ENCODE results near the gene TARDBP.
"Not testable (repeated sequence)": the region's sequence is repeated elsewhere in the genome, so short reads cannot be mapped to it uniquely, and the experiment has no call there.

Gene TARDBP

GRCh38 chr1:11063937-11064537, 51.6 kb downstream of the TARDBP start:
- H3K23ac ChIP-seq (ENCODE audit: low read length in 2 of 2); H3K14ac ChIP-seq (ENCODE audit: low read length in 2 of 2); H3K18ac ChIP-seq (ENCODE audit: low read depth in 1 of 2, low read length in 2 of 2); H3K4me1 ChIP-seq (ENCODE audit: control insufficient read depth, insufficient read depth, low read depth, low read length); H2BK120ac ChIP-seq (ENCODE audit: low read depth, low read length); H3K4me2 ChIP-seq (ENCODE audit: low read length, poor library complexity, severe bottlenecking); H4K8ac ChIP-seq (ENCODE audit: low read length); H3K27me3 ChIP-seq (ENCODE audit: control insufficient read depth in 1 of 2, insufficient read depth in 1 of 2, low read length in 2 of 2); H2BK12ac ChIP-seq (ENCODE audit: low read length in 2 of 2); H2BK5ac ChIP-seq (ENCODE audit: low read depth, low read length, poor library complexity, severe bottlenecking); H3K4me3 ChIP-seq (ENCODE audit: insufficient read depth in 1 of 2, low read depth in 1 of 2, low read length in 2 of 2); DNase-seq; H3K27ac ChIP-seq (ENCODE audit: low read length, poor library complexity, severe bottlenecking); H2AK5ac ChIP-seq (ENCODE audit: low read length, severe bottlenecking); H2BK15ac ChIP-seq (ENCODE audit: low read depth, poor library complexity, severe bottlenecking); H3K9ac ChIP-seq (ENCODE audit: low read length); H3K4ac ChIP-seq (ENCODE audit: low read depth in 1 of 2, low read length in 2 of 2); H3K9me3 ChIP-seq (ENCODE audit: control insufficient read depth, low read length); H2AFZ ChIP-seq (ENCODE audit: low read depth, low read length): not testable (repeated sequence)
- peaks cover 48 to 59% of the 10 kb centered on the region in 2 experiments for H3K36me3 ChIP-seq (ENCODE audit: control insufficient read depth in 1 of 2, insufficient read depth in 2 of 2, low read depth in 1 of 2, low read length in 2 of 2)
- H4K91ac ChIP-seq (ENCODE audit: low read length), result peak overlapping the region; percentile 12
- peaks cover 30% of the 10 kb centered on the region for H3K79me1 ChIP-seq (replicated peaks; ENCODE audit: low read length, poor library complexity, severe bottlenecking)
- WGBS, result 96% methylated on average over 18 of the region's 18 CpGs

GRCh38 chr1:11064942-11065341, 52.5 kb downstream of the TARDBP start:
- Histone ChIP-seq H3K4me1 (ENCODE audit: control insufficient read depth, insufficient read depth, low read depth, low read length) (peaks cover 3% of the 10 kb centered on the region), H2AFZ (ENCODE audit: low read depth, low read length) (no peak overlapping the region), H3K4me2 (ENCODE audit: low read length, poor library complexity, severe bottlenecking) (no peak overlapping the region), H3K36me3 (ENCODE audit: control insufficient read depth in 1 of 2, insufficient read depth in 2 of 2, low read depth in 1 of 2, low read length in 2 of 2) (peaks cover 57 to 68% of the 10 kb centered on the region in 2 experiments), H2AK5ac (ENCODE audit: low read length, severe bottlenecking) (no peak overlapping the region), H2BK15ac (ENCODE audit: low read depth, poor library complexity, severe bottlenecking) (no peak overlapping the region), H3K4ac (ENCODE audit: low read depth in 1 of 2, low read length in 2 of 2) (no peak overlapping the region), H3K27me3 (ENCODE audit: control insufficient read depth in 1 of 2, insufficient read depth in 1 of 2, low read length in 2 of 2) (no peaks in the 10 kb centered on the region), H3K14ac (ENCODE audit: low read length in 2 of 2) (no peak overlapping the region), H3K4me3 (ENCODE audit: insufficient read depth in 1 of 2, low read depth in 1 of 2, low read length in 2 of 2) (no peak overlapping the region), H3K9ac (ENCODE audit: low read length) (no peak overlapping the region), H3K27ac (ENCODE audit: low read length, poor library complexity, severe bottlenecking) (no peak overlapping the region), H4K8ac (ENCODE audit: low read length) (no peak overlapping the region), H4K91ac (ENCODE audit: low read length) (no peak overlapping the region), H3K79me1 (replicated peaks; ENCODE audit: low read length, poor library complexity, severe bottlenecking) (peaks cover 33% of the 10 kb centered on the region), H3K18ac (ENCODE audit: low read depth in 1 of 2, low read length in 2 of 2) (no peak overlapping the region), H3K23ac (ENCODE audit: low read length in 2 of 2) (no peak overlapping the region), H2BK5ac (ENCODE audit: low read depth, low read length, poor library complexity, severe bottlenecking) (no peak overlapping the region), H2BK120ac (ENCODE audit: low read depth, low read length) (no peak overlapping the region), H3K9me3 (ENCODE audit: control insufficient read depth, low read length) (no peaks in the 10 kb centered on the region), H2BK12ac (ENCODE audit: low read length in 2 of 2) (no peak overlapping the region)
- 90% methylated on average over 3 of the region's 3 CpGs for WGBS
- DNase-seq, result no peak

DNA sequence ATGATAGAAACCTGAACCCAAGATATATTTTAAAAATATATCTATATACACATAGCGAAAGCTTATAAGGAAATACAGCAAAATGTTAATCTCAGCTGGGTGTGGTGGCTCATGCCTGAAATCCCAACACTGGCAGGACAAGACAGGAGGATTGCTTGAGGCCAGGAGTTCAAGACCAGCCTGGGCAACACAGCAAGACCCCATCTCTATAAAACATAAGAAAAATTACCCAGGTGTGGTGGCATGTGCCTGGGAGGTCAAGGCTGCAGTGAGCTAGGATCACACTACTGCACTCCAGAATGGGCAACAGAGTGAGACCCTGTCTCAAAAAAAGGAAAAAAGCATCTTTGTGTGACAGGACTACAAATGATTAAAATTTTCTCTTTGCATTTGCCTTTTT, 53.3 kb downstream of the TARDBP start:
- Histone ChIP-seq H2AK5ac (ENCODE audit: low read length, severe bottlenecking) (no peak overlapping the region), H4K8ac (ENCODE audit: low read length) (no peak overlapping the region), H3K4me1 (ENCODE audit: control insufficient read depth, insufficient read depth, low read depth, low read length) (peaks cover 3% of the 10 kb centered on the region), H3K14ac (ENCODE audit: low read length in 2 of 2) (no peak overlapping the region), H2BK15ac (ENCODE audit: low read depth, poor library complexity, severe bottlenecking) (no peak overlapping the region), H2BK120ac (ENCODE audit: low read depth, low read length) (no peak overlapping the region), H4K91ac (ENCODE audit: low read length) (no peak overlapping the region), H3K27me3 (ENCODE audit: control insufficient read depth in 1 of 2, insufficient read depth in 1 of 2, low read length in 2 of 2) (no peaks in the 10 kb centered on the region), H3K36me3 (ENCODE audit: control insufficient read depth in 1 of 2, insufficient read depth in 2 of 2, low read depth in 1 of 2, low read length in 2 of 2) (peaks cover 66 to 75% of the 10 kb centered on the region in 2 experiments), H3K9ac (ENCODE audit: low read length) (no peak overlapping the region), H3K23ac (ENCODE audit: low read length in 2 of 2) (no peak overlapping the region), H2BK5ac (ENCODE audit: low read depth, low read length, poor library complexity, severe bottlenecking) (no peak overlapping the region), H3K4ac (ENCODE audit: low read depth in 1 of 2, low read length in 2 of 2) (no peak overlapping the region), H2AFZ (ENCODE audit: low read depth, low read length) (no peak overlapping the region), H3K9me3 (ENCODE audit: control insufficient read depth, low read length) (no peaks in the 10 kb centered on the region), H2BK12ac (ENCODE audit: low read length in 2 of 2) (no peak overlapping the region), H3K4me2 (ENCODE audit: low read length, poor library complexity, severe bottlenecking) (no peak overlapping the region), H3K79me1 (replicated peaks; ENCODE audit: low read length, poor library complexity, severe bottlenecking) (peaks cover 34% of the 10 kb centered on the region), H3K4me3 (ENCODE audit: insufficient read depth in 1 of 2, low read depth in 1 of 2, low read length in 2 of 2) (no peak overlapping the region), H3K18ac (ENCODE audit: low read depth in 1 of 2, low read length in 2 of 2) (no peak overlapping the region), H3K27ac (ENCODE audit: low read length, poor library complexity, severe bottlenecking) (no peak overlapping the region)
- no peak for DNase-seq
- no CpG with 5 or more reads among the region's 1 CpG for WGBS

GRCh38 chr1:11067716-11068599, 55.5 kb downstream of the TARDBP start:
- no peak for DNase-seq
- no peak overlapping the region for H4K8ac ChIP-seq (ENCODE audit: low read length)
- H3K79me1 ChIP-seq (replicated peaks; ENCODE audit: low read length, poor library complexity, severe bottlenecking), result peaks cover 32% of the 10 kb centered on the region
- H2BK12ac ChIP-seq (ENCODE audit: low read length in 2 of 2), result no peak overlapping the region
- H2AFZ ChIP-seq (ENCODE audit: low read depth, low read length), result no peak overlapping the region
- no peak overlapping the region for H2BK15ac ChIP-seq (ENCODE audit: low read depth, poor library complexity, severe bottlenecking)
- H4K91ac ChIP-seq (ENCODE audit: low read length), result no peak overlapping the region
- H2BK5ac ChIP-seq (ENCODE audit: low read depth, low read length, poor library complexity, severe bottlenecking), result no peak overlapping the region
- H3K9ac ChIP-seq (ENCODE audit: low read length), result no peak overlapping the region
- no peak overlapping the region for H3K4me3 ChIP-seq (ENCODE audit: insufficient read depth in 1 of 2, low read depth in 1 of 2, low read length in 2 of 2)
- no peaks in the 10 kb centered on the region for H3K4me1 ChIP-seq (ENCODE audit: control insufficient read depth, insufficient read depth, low read depth, low read length)
- H2BK120ac ChIP-seq (ENCODE audit: low read depth, low read length), result no peak overlapping the region
- WGBS, result 98% methylated on average over 18 of the region's 18 CpGs
- H3K4ac ChIP-seq (ENCODE audit: low read depth in 1 of 2, low read length in 2 of 2), result no peak overlapping the region
- no peak overlapping the region for H3K4me2 ChIP-seq (ENCODE audit: low read length, poor library complexity, severe bottlenecking)
- no peak overlapping the region for H3K14ac ChIP-seq (ENCODE audit: low read length in 2 of 2)
- H3K9me3 ChIP-seq (ENCODE audit: control insufficient read depth, low read length), result no peaks in the 10 kb centered on the region
- H3K18ac ChIP-seq (ENCODE audit: low read depth in 1 of 2, low read length in 2 of 2), result no peak overlapping the region
- H3K23ac ChIP-seq (ENCODE audit: low read length in 2 of 2), result no peak overlapping the region
- H3K36me3 ChIP-seq (ENCODE audit: control insufficient read depth in 1 of 2, insufficient read depth in 2 of 2, low read depth in 1 of 2, low read length in 2 of 2), result peaks cover 87% of the 10 kb centered on the region in 2 experiments
- no peak overlapping the region for H2AK5ac ChIP-seq (ENCODE audit: low read length, severe bottlenecking)
- no peak overlapping the region for H3K27ac ChIP-seq (ENCODE audit: low read length, poor library complexity, severe bottlenecking)
- H3K27me3 ChIP-seq (ENCODE audit: control insufficient read depth in 1 of 2, insufficient read depth in 1 of 2, low read length in 2 of 2), result no peaks in the 10 kb centered on the region
